Mesothelial cell of epicardium (in vitro differentiated cells): ENCODE measurements around the gene MTO1. TPM values are rescaled to one million over a fixed set of nuclear protein-coding genes. Genes with fewer than 3 reads are reported as not detected.

Source experiments
- DNase-seq, 2 experiments: peaks; one replicate each; pipeline ENCODE4 v3.0.0; 2021; ENCODE audit warnings: low spot score in 2 of 2; ENCODE audit not compliant: unreplicated experiment in 2 of 2
- H3K27ac Mint-ChIP-seq: 2 replicates; pipeline ENCODE4 v1.8.0; 2021; ENCODE audit warnings: mixed read lengths
- H3K27me3 Mint-ChIP-seq: 2 replicates; pipeline ENCODE4 v1.8.0; 2021; ENCODE audit warnings: low read depth, mixed read lengths
- H3K36me3 Mint-ChIP-seq: 2 replicates; pipeline ENCODE4 v1.8.0; 2021; ENCODE audit warnings: mixed read lengths
- H3K4me1 Mint-ChIP-seq: 2 replicates; pipeline ENCODE4 v1.8.0; 2021; ENCODE audit warnings: mixed read lengths
- H3K4me3 Mint-ChIP-seq: 2 replicates; pipeline ENCODE4 v1.8.0; 2021; ENCODE audit warnings: mild to moderate bottlenecking, moderate library complexity, mixed read lengths
- H3K9me3 Mint-ChIP-seq: 2 replicates; pipeline ENCODE4 v1.8.0; 2021; ENCODE audit warnings: mixed read lengths
- total RNA-seq: library from RNA; stranded (reverse); gene quantifications from 3 replicates; pipeline ENCODE4 v1.2.1, GENCODE V29; 2021
- TF ChIP-seq, protein P1 (sequence below): fragments of 200-600 bp; sonication (generic); IDR thresholded peaks from one replicate; pipeline ENCODE4 v1.5.0; 2021; ENCODE audit warnings: antibody characterized with exemption; ENCODE audit not compliant: unreplicated experiment

The MTO1 gene
- total RNA-seq, 1 donor from 2014 or later, result 21.6 TPM

- no peak for DNase-seq
- Mint-ChIP-seq H3K4me3 (no peak overlapping the region), H3K36me3 (peaks cover 8% of the 10 kb centered on the region), H3K4me1 (no peaks in the 10 kb centered on the region), H3K9me3 (no peaks in the 10 kb centered on the region), H3K27ac (no peak overlapping the region), H3K27me3 (no peaks in the 10 kb centered on the region)
- TF ChIP-seq, protein P1, sequence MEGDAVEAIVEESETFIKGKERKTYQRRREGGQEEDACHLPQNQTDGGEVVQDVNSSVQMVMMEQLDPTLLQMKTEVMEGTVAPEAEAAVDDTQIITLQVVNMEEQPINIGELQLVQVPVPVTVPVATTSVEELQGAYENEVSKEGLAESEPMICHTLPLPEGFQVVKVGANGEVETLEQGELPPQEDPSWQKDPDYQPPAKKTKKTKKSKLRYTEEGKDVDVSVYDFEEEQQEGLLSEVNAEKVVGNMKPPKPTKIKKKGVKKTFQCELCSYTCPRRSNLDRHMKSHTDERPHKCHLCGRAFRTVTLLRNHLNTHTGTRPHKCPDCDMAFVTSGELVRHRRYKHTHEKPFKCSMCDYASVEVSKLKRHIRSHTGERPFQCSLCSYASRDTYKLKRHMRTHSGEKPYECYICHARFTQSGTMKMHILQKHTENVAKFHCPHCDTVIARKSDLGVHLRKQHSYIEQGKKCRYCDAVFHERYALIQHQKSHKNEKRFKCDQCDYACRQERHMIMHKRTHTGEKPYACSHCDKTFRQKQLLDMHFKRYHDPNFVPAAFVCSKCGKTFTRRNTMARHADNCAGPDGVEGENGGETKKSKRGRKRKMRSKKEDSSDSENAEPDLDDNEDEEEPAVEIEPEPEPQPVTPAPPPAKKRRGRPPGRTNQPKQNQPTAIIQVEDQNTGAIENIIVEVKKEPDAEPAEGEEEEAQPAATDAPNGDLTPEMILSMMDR, result no peak
These were observed 44.7 kb downstream of the MTO1 start for GRCh38 chr6:73506246-73506645.

DNA sequence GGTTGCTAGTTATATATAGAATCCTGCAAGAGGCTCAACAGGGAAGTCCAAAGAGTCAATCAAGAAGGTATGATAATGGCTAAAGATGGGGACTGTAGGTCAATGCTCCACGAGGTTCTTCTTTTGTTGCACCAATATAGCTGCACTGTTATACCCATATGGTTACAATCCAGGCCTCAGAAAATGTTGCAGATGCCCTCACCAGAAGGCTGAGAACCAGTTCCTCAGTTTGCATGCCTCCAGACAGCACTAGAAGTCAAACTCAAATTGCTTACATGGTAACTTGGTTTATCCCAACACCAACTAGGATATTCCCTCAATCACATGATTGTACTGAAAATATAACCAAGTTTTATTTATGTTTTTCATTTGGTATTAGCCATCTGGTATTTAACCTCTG lies 47.2 kb downstream of the MTO1 start:
- no peak for DNase-seq
- Mint-ChIP-seq H3K4me3 (no peak overlapping the region), H3K4me1 (no peaks in the 10 kb centered on the region), H3K27me3 (no peaks in the 10 kb centered on the region), H3K27ac (no peak overlapping the region), H3K9me3 (no peaks in the 10 kb centered on the region), H3K36me3 (peaks cover 2% of the 10 kb centered on the region)
- TF ChIP-seq, protein P1, result no peak

- no peak for DNase-seq
- Mint-ChIP-seq H3K9me3 (no peaks in the 10 kb centered on the region), H3K27ac (peak overlapping the region; percentile 47), H3K4me3 (no peak overlapping the region), H3K4me1 (no peaks in the 10 kb centered on the region), H3K36me3 (peaks cover 3% of the 10 kb centered on the region), H3K27me3 (no peaks in the 10 kb centered on the region)
- TF ChIP-seq, protein P1, result no peak
These were observed 48.3 kb downstream of the MTO1 start for GRCh38 chr6:73509851-73510250.

DNA sequence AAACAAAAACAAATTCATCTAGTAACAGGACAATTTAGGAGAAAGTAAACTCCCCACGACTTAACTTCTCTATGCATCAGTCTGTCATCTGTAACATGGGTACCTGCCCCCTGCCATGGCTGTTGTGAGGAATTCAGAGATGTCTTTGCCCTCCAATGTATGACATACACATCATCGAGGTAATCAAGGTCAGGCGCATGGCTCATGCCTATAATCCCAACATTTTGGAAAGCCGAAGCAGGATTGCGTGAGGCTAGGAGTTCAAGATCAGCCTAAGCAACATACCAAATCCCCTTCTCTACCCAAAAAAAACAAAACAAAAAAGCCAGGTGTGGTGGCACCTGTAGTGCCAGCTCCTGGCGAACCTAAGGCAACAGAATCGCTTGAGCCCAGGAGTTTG lies 50.3 kb downstream of the MTO1 start:
- Mint-ChIP-seq H3K36me3 (peaks cover 11% of the 10 kb centered on the region), H3K27ac (no peak overlapping the region), H3K4me3 (no peak overlapping the region), H3K4me1 (peaks cover 13% of the 10 kb centered on the region), H3K27me3 (no peaks in the 10 kb centered on the region), H3K9me3 (no peaks in the 10 kb centered on the region)
- TF ChIP-seq, protein P1, result no peak
- no peak for DNase-seq

GRCh38 chr6:73513496-73513854 lies 51.9 kb downstream of the MTO1 start:
- Mint-ChIP-seq H3K9me3 (no peaks in the 10 kb centered on the region), H3K4me1 (peaks cover 27% of the 10 kb centered on the region), H3K36me3 (peaks cover 21% of the 10 kb centered on the region), H3K27ac (peak overlapping the region; percentile 27), H3K4me3 (no peak overlapping the region), H3K27me3 (no peaks in the 10 kb centered on the region)
- TF ChIP-seq, protein P1, result no peak
- DNase-seq, result no peak

DNA sequence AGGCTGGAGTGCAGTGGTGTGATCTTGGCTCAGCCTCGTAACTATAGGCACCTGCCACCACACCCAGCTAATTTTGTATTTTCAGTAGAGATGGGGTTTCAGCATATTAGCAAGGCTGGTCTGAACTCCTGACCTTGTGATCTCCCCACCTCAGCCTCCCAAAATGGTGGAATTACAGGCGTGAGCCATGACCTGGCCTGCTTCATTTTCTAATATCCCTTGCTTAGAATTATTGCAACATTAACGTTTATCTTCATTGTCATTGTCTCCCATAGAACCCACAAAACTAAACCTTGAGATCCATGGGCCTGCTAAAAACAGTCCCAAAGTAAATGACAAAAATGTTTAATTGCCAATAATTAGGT lies 53.2 kb downstream of the MTO1 start:
- TF ChIP-seq, protein P1, result no peak
- DNase-seq, result no peak
- H3K36me3 Mint-ChIP-seq, result peaks cover 32% of the 10 kb centered on the region
- no peak overlapping the region for H3K4me3 Mint-ChIP-seq
- H3K9me3 Mint-ChIP-seq, result no peaks in the 10 kb centered on the region
- peaks cover 39% of the 10 kb centered on the region for H3K4me1 Mint-ChIP-seq
- H3K27me3 Mint-ChIP-seq, result no peaks in the 10 kb centered on the region
- peak overlapping the region; percentile 94 for H3K27ac Mint-ChIP-seq
